H9 (cell line): Measurements from ENCODE around the gene CLEC3A. TPM values are rescaled to one million over a fixed set of nuclear protein-coding genes. Genes with fewer than 3 reads are reported as not detected.

ENCODE experiments used
- DNase-seq: peaks from one replicate; pipeline ENCODE4 v3.0.0-alpha.2; 2017
- H2AFZ ChIP-seq: one replicate; pipeline ENCODE4 v1.6.1; 2013; ENCODE audit warnings: mild to moderate bottlenecking, low read length, control low read depth, moderate library complexity
- H2AK5ac ChIP-seq: 2 replicates; pipeline ENCODE4 v1.6.1; 2013; ENCODE audit warnings: low read length, control low read depth, mixed read lengths; ENCODE audit not compliant: insufficient read length
- H2BK120ac ChIP-seq: one replicate; pipeline ENCODE4 v1.6.1; 2013; ENCODE audit warnings: low read depth, mild to moderate bottlenecking, low read length, control low read depth, inconsistent platforms; ENCODE audit not compliant: poor library complexity, severe bottlenecking
- H2BK12ac ChIP-seq: 2 replicates; pipeline ENCODE4 v1.6.1; 2013; ENCODE audit warnings: low read length, control low read depth, mixed read lengths, low read depth; ENCODE audit not compliant: insufficient read length
- H2BK15ac ChIP-seq: 2 replicates; pipeline ENCODE4 v1.6.1; 2013; ENCODE audit warnings: low read depth, low read length, control low read depth
- H2BK20ac ChIP-seq: one replicate; pipeline ENCODE4 v1.6.1; 2013; ENCODE audit warnings: low read depth, mild to moderate bottlenecking, low read length, control low read depth, inconsistent platforms; ENCODE audit not compliant: poor library complexity, severe bottlenecking
- H2BK5ac ChIP-seq: 2 replicates; pipeline ENCODE4 v1.6.1; 2013; ENCODE audit warnings: low read length, control low read depth, mixed read lengths; ENCODE audit not compliant: insufficient read length
- H3K14ac ChIP-seq: 2 replicates; pipeline ENCODE4 v1.6.1; 2013; ENCODE audit warnings: low read length, control low read depth; ENCODE audit not compliant: insufficient read depth
- H3K18ac ChIP-seq: 2 replicates; pipeline ENCODE4 v1.6.1; 2013; ENCODE audit warnings: low read depth, mild to moderate bottlenecking, mixed read lengths, low read length, control low read depth; ENCODE audit not compliant: insufficient read length
- H3K23ac ChIP-seq: 2 replicates; pipeline ENCODE4 v1.6.1; 2013; ENCODE audit warnings: low read length, control low read depth, mixed read lengths, low read depth; ENCODE audit not compliant: insufficient read length
- H3K23me2 ChIP-seq: 2 replicates; pipeline ENCODE4 v1.6.1; 2013; ENCODE audit warnings: low read depth, mild to moderate bottlenecking, mixed read lengths, low read length, control low read depth; ENCODE audit not compliant: insufficient read length, poor library complexity, severe bottlenecking
- H3K27ac ChIP-seq: 2 replicates; pipeline ENCODE4 v1.5.1; 2013; ENCODE audit warnings: low read length, control low read depth, mixed read lengths, low read depth; ENCODE audit not compliant: insufficient read length
- H3K27me3 ChIP-seq: 2 replicates; pipeline ENCODE4 v1.6.1; 2013; ENCODE audit warnings: low read length, control low read depth, inconsistent platforms; ENCODE audit not compliant: insufficient read depth
- H3K4ac ChIP-seq: 2 replicates; pipeline ENCODE4 v1.6.1; 2013; ENCODE audit warnings: low read depth, mild to moderate bottlenecking, control low read depth, inconsistent platforms, low read length, moderate library complexity
- H3K4me1 ChIP-seq: 2 replicates; pipeline ENCODE4 v1.6.1; 2013; ENCODE audit warnings: low read length, control low read depth, inconsistent platforms; ENCODE audit not compliant: insufficient read depth
- H3K4me2 ChIP-seq: 2 replicates; pipeline ENCODE4 v1.6.1; 2013; ENCODE audit warnings: low read length, control low read depth, mixed read lengths; ENCODE audit not compliant: insufficient read length, insufficient read depth
- H3K56ac ChIP-seq: 2 replicates; pipeline ENCODE4 v1.6.1; 2013; ENCODE audit warnings: low read depth, mild to moderate bottlenecking, mixed read lengths, low read length, control low read depth; ENCODE audit not compliant: insufficient read length
- H3K79me1 ChIP-seq: 2 replicates; pipeline ENCODE4 v1.6.1; 2013; ENCODE audit warnings: low read depth, mild to moderate bottlenecking, moderate library complexity, low read length, control low read depth, inconsistent platforms; ENCODE audit not compliant: insufficient read depth, poor library complexity, severe bottlenecking
- H3K79me2 ChIP-seq: 2 replicates; pipeline ENCODE4 v1.6.1; 2013; ENCODE audit warnings: low read length, control low read depth, inconsistent platforms; ENCODE audit not compliant: insufficient read depth
- H3K9ac ChIP-seq: 2 replicates; pipeline ENCODE4 v1.6.1; 2013; ENCODE audit warnings: low read length, control low read depth, mixed read lengths; ENCODE audit not compliant: insufficient read length; ENCODE audit errors: extremely low read depth
- H3K9me3 ChIP-seq: one replicate; pipeline ENCODE4 v1.6.1; 2013; ENCODE audit warnings: low read depth, low read length, inconsistent platforms; ENCODE audit not compliant: control insufficient read depth
- H3T11ph ChIP-seq: one replicate; pipeline ENCODE4 v1.6.1; 2013; ENCODE audit warnings: mild to moderate bottlenecking, low read length, control low read depth, inconsistent platforms
- H4K20me1 ChIP-seq: one replicate; pipeline ENCODE4 v1.6.1; 2013; ENCODE audit not compliant: control insufficient read depth, insufficient read length, insufficient read depth
- H4K5ac ChIP-seq: 2 replicates; pipeline ENCODE4 v1.6.1; 2013; ENCODE audit warnings: low read depth, mild to moderate bottlenecking, mixed read lengths, low read length, control low read depth; ENCODE audit not compliant: insufficient read length
- H4K8ac ChIP-seq: replicated peaks from 2 replicates; pipeline ENCODE4 v1.6.1; 2013; ENCODE audit warnings: low read length, control low read depth, mixed read lengths, low read depth; ENCODE audit not compliant: insufficient read length
- H4K91ac ChIP-seq: 2 replicates; pipeline ENCODE4 v1.6.1; 2013; ENCODE audit warnings: low read depth, mild to moderate bottlenecking, moderate library complexity, mixed read lengths, low read length, control low read depth; ENCODE audit not compliant: insufficient read length
- H3K27ac Mint-ChIP-seq, 3 experiments: 2 replicates in 2 of 3; 3 replicates in 1 of 3; pipeline ENCODE4 v1.8.0; 2020 to 2021; ENCODE audit warnings: mixed read lengths in 3 of 3, mild to moderate bottlenecking in 1 of 3, moderate library complexity in 1 of 3
- H3K27me3 Mint-ChIP-seq: 2 replicates; pipeline ENCODE4 v1.8.0; 2021; ENCODE audit warnings: low read depth, mild to moderate bottlenecking, moderate library complexity, mixed read lengths
- H3K36me3 Mint-ChIP-seq, 3 experiments: 2 replicates in 2 of 3; 3 replicates in 1 of 3; pipeline ENCODE4 v1.8.0; 2020 to 2021; ENCODE audit warnings: low read depth in 3 of 3, mixed read lengths in 3 of 3; ENCODE audit not compliant: insufficient read depth in 1 of 3
- H3K4me1 Mint-ChIP-seq, 2 experiments: 2 replicates each; pipeline ENCODE4 v1.8.0; 2020; ENCODE audit warnings: mixed read lengths in 2 of 2
- H3K4me3 Mint-ChIP-seq, 2 experiments: 2 replicates in 1 of 2; 3 replicates in 1 of 2; pipeline ENCODE4 v1.8.0; 2020 to 2021; ENCODE audit warnings: mild to moderate bottlenecking in 2 of 2, mixed read lengths in 2 of 2, moderate library complexity in 1 of 2
- H3K9me3 Mint-ChIP-seq, 2 experiments: 2 replicates in 1 of 2; 3 replicates in 1 of 2; pipeline ENCODE4 v1.8.0; 2020; ENCODE audit warnings: mild to moderate bottlenecking in 2 of 2, mixed read lengths in 2 of 2, moderate library complexity in 1 of 2
- WGBS: extraction: QIAGEN DNeasy Blood & Tissue Kit; methylation state at CpG from one replicate; pipeline ENCODE4 v1.1.7; 2013; ENCODE audit warnings: missing lambda C conversion rate, low lambda C conversion rate, mixed read lengths; ENCODE audit not compliant: insufficient read length; ENCODE audit errors: extremely low coverage; 5-methylcytosine and 5-hydroxymethylcytosine counted together
- total RNA-seq: library from RNA; stranded (reverse); gene quantifications from 2 replicates; pipeline ENCODE4 v1.2.1, GENCODE V29; 2021
- TF ChIP-seq, protein P1 (sequence below): fragments of 200-600 bp; sonication (generic); conservative IDR thresholded peaks from 3 replicates; pipeline ENCODE4 v1.8.0; 2021; ENCODE audit warnings: antibody characterized with exemption, mild to moderate bottlenecking

Gene CLEC3A
- total RNA-seq, 1 experiment from 2014 or later: not detected

DNA sequence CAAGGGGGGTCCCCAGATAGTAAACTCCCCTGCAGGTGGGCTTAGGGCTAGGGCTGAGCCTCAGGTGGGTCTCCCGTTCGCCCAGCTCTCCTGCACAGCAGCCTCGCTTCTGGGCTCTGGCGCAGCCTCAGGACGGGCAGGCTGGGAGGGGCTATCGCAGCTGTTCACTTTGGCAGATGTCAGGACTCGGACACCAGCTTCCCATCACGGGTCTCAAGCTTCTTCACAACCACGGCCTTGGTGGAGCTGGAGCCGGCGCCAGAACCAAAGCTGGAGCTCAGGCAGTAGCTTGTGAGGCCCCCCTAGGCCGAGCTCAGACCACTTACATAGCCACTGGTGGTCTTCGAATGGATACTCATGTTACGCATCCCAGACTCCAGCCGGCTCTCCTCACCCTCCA is 26.0 kb downstream of the CLEC3A start:
- H2BK12ac ChIP-seq: no peak overlapping the region
- no peak overlapping the region for H2BK120ac ChIP-seq
- H3T11ph ChIP-seq: no peak overlapping the region
- no peak overlapping the region for H3K18ac ChIP-seq
- no peak overlapping the region for H3K23ac ChIP-seq
- peaks cover 3% of the 10 kb centered on the region for H3K23me2 ChIP-seq
- Mint-ChIP-seq H3K4me3 (no peak overlapping the region), H3K4me1 (peaks cover 2 to 3% of the 10 kb centered on the region in 2 experiments; a peak in 2 of 4 replicates), H3K27ac (no peak overlapping the region), H3K27me3 (peaks cover 95% of the 10 kb centered on the region), H3K36me3 (no peaks in the 10 kb centered on the region), H3K9me3 (no peaks in the 10 kb centered on the region)
- no peak overlapping the region for H2AFZ ChIP-seq
- H4K91ac ChIP-seq: no peak overlapping the region
- DNase-seq: no peak
- no peak overlapping the region for H2BK20ac ChIP-seq
- no peak overlapping the region for H2BK15ac ChIP-seq
- H2AK5ac ChIP-seq: no peak overlapping the region
- TF ChIP-seq, protein P1, sequence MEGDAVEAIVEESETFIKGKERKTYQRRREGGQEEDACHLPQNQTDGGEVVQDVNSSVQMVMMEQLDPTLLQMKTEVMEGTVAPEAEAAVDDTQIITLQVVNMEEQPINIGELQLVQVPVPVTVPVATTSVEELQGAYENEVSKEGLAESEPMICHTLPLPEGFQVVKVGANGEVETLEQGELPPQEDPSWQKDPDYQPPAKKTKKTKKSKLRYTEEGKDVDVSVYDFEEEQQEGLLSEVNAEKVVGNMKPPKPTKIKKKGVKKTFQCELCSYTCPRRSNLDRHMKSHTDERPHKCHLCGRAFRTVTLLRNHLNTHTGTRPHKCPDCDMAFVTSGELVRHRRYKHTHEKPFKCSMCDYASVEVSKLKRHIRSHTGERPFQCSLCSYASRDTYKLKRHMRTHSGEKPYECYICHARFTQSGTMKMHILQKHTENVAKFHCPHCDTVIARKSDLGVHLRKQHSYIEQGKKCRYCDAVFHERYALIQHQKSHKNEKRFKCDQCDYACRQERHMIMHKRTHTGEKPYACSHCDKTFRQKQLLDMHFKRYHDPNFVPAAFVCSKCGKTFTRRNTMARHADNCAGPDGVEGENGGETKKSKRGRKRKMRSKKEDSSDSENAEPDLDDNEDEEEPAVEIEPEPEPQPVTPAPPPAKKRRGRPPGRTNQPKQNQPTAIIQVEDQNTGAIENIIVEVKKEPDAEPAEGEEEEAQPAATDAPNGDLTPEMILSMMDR: no peak
- H3K27ac ChIP-seq: no peak overlapping the region
- H3K9me3 ChIP-seq: no peaks in the 10 kb centered on the region
- no peak overlapping the region for H4K8ac ChIP-seq
- H3K79me2 ChIP-seq: no peaks in the 10 kb centered on the region
- no CpG with 5 or more reads among the region's 15 CpGs for WGBS
- H4K20me1 ChIP-seq: no peaks in the 10 kb centered on the region
- H3K14ac ChIP-seq: no peak overlapping the region
- no peaks in the 10 kb centered on the region; the same call in 1 of the 2 replicates for H3K27me3 ChIP-seq
- H2BK5ac ChIP-seq: no peak overlapping the region
- no peak overlapping the region for H3K4ac ChIP-seq
- H3K56ac ChIP-seq: no peak overlapping the region
- H3K4me1 ChIP-seq: no peaks in the 10 kb centered on the region
- no peaks in the 10 kb centered on the region for H3K79me1 ChIP-seq
- no peak overlapping the region for H3K9ac ChIP-seq
- no peak overlapping the region for H4K5ac ChIP-seq
- H3K4me2 ChIP-seq: no peak overlapping the region
